ENCODE data around the gene SERINC5. TPM values are rescaled to one million over a fixed set of nuclear protein-coding genes. Genes with fewer than 3 reads are reported as not detected.

SERINC5 gene
- total RNA-seq, 2 experiments from 2014 or later = 26.5 to 27.8 TPM

GRCh38 chr5:80237243-80237642, 18.6 kb downstream of the SERINC5 start:
- ChIA-PET POLR2A (interaction anchor here (0.7 kb wide), 1 partner anchor 256 kb away, joined by 3 read pairs; no protein-coding TSS in a partner anchor), CTCF (no interaction called here)

GRCh38 chr5:80234116-80234948, 21.5 kb downstream of the SERINC5 start:
- ChIA-PET CTCF (no interaction called here), POLR2A (no interaction called here)

GRCh38 chr5:80231693-80232092, 24.2 kb downstream of the SERINC5 start:
- ChIA-PET CTCF (interaction anchor here (0.7 to 1.6 kb wide), 3 partner anchors 12 to 40 kb away, joined by 3 to 6 read pairs (median 5); no protein-coding TSS in a partner anchor), POLR2A (interaction anchor here (0.6 kb wide), 1 partner anchor 14 kb away, joined by 5 read pairs; no protein-coding TSS in a partner anchor)

GRCh38 chr5:80231243-80231642, 24.6 kb downstream of the SERINC5 start:
- POLR2A ChIA-PET = no interaction called here
- CTCF ChIA-PET = interaction anchor here (0.7 to 1.6 kb wide), 3 partner anchors 12 to 39 kb away, joined by 3 to 6 read pairs (median 5); no protein-coding TSS in a partner anchor

- ChIA-PET CTCF (interaction anchor here (0.8 kb wide), 1 partner anchor 15 kb away, joined by 3 read pairs; no protein-coding TSS in a partner anchor), POLR2A (interaction anchor here (0.6 kb wide), 1 partner anchor 11 kb away, joined by 6 read pairs; no protein-coding TSS in a partner anchor)
Observed at GRCh38 chr5:80230269-80230992, 25.4 kb downstream of the SERINC5 start.

GRCh38 chr5:80229902-80230255, 26.0 kb downstream of the SERINC5 start:
- CTCF ChIA-PET = interaction anchor here (0.8 kb wide), 1 partner anchor 16 kb away, joined by 3 read pairs; no protein-coding TSS in a partner anchor
- POLR2A ChIA-PET = interaction anchor here (0.6 kb wide), 1 partner anchor 10 kb away, joined by 6 read pairs; no protein-coding TSS in a partner anchor

GRCh38 chr5:80227979-80228596, 27.8 kb downstream of the SERINC5 start:
- ChIA-PET CTCF (interaction anchor here (0.6 to 0.7 kb wide), 2 partner anchors 145 to 581 kb away, joined by 4 read pairs; no protein-coding TSS in a partner anchor), POLR2A (no interaction called here)

GRCh38 chr5:80225934-80226326, 29.9 kb downstream of the SERINC5 start:
- CTCF ChIA-PET = no interaction called here
- POLR2A ChIA-PET = no interaction called here

- CTCF ChIA-PET = no interaction called here
- POLR2A ChIA-PET = no interaction called here
Observed at GRCh38 chr5:80225189-80225933, 30.5 kb downstream of the SERINC5 start.

- ChIA-PET CTCF (no interaction called here), POLR2A (interaction anchor here (0.7 kb wide), 1 partner anchor 65 kb away, joined by 6 read pairs; no protein-coding TSS in a partner anchor)
Observed at GRCh38 chr5:80223561-80223960, 32.3 kb downstream of the SERINC5 start.

GRCh38 chr5:80220245-80220897, 35.5 kb downstream of the SERINC5 start:
- ChIA-PET POLR2A (no interaction called here), CTCF (interaction anchor here (1.2 kb wide), 1 partner anchor 11 kb away, joined by 5 read pairs; no protein-coding TSS in a partner anchor)

GRCh38 chr5:80219391-80219790, 36.5 kb downstream of the SERINC5 start:
- CTCF ChIA-PET = interaction anchor here (0.8 to 1.2 kb wide), 2 partner anchors 12 to 57 kb away, joined by 3 to 5 read pairs; no protein-coding TSS in a partner anchor
- POLR2A ChIA-PET = interaction anchor here (0.6 to 1.1 kb wide), 3 partner anchors 11 to 38 kb away, joined by 3 to 6 read pairs (median 4); no protein-coding TSS in a partner anchor

GRCh38 chr5:80217667-80218066, 38.2 kb downstream of the SERINC5 start:
- POLR2A ChIA-PET = interaction anchor here (1.0 to 1.7 kb wide), 3 partner anchors 14 to 38 kb away, joined by 3 to 10 read pairs (median 5); partner anchors contain the start of gene SERINC5
- CTCF ChIA-PET = interaction anchor here (0.6 to 1.3 kb wide), 4 partner anchors 9 to 57 kb away, joined by 3 to 4 read pairs (median 3); no protein-coding TSS in a partner anchor

GRCh38 chr5:80216753-80217596, 38.9 kb downstream of the SERINC5 start:
- CTCF ChIA-PET = interaction anchor here (0.6 to 2.1 kb wide), 7 partner anchors 8 to 58 kb away, joined by 3 to 5 read pairs (median 3); partner anchors contain the start of gene SERINC5
- POLR2A ChIA-PET = interaction anchor here (1.0 to 1.7 kb wide), 4 partner anchors 13 to 125 kb away, joined by 3 to 10 read pairs (median 6); partner anchors contain the start of gene SERINC5

- ChIA-PET POLR2A (interaction anchor here (1.1 kb wide), 1 partner anchor 124 kb away, joined by 6 read pairs; no protein-coding TSS in a partner anchor), CTCF (interaction anchor here (1.0 to 2.1 kb wide), 3 partner anchors 14 to 40 kb away, joined by 3 to 5 read pairs (median 3); partner anchors contain the start of gene SERINC5)
Observed at GRCh38 chr5:80216096-80216495, 39.8 kb downstream of the SERINC5 start.

GRCh38 chr5:80215523-80215922, 40.3 kb downstream of the SERINC5 start:
- ChIA-PET CTCF (interaction anchor here (1.3 to 2.1 kb wide), 3 partner anchors 9 to 22 kb away, joined by 3 to 5 read pairs (median 3); no protein-coding TSS in a partner anchor), POLR2A (interaction anchor here (1.0 kb wide), 2 partner anchors 8 to 30 kb away, joined by 3 read pairs; no protein-coding TSS in a partner anchor)

- ChIA-PET POLR2A (interaction anchor here (0.6 kb wide), 1 partner anchor 81 kb away, joined by 3 read pairs; no protein-coding TSS in a partner anchor), CTCF (no interaction called here)
Observed at GRCh38 chr5:80213466-80213865, 42.4 kb downstream of the SERINC5 start.
